GM12878 (cell line): ENCODE results near the gene RAD23B.

Source experiments
- EZH2 ChIP-seq: IDR thresholded peaks from 2 replicates; pipeline ENCODE4 v1.6.1; 2012; ENCODE audit warnings: low read depth, mild to moderate bottlenecking, control low read depth, inconsistent platforms, low read length, borderline replicate concordance; ENCODE audit not compliant: control insufficient read depth
- FOS ChIP-seq: IDR thresholded peaks from 3 replicates; pipeline ENCODE4 v1.6.1; 2011; ENCODE audit warnings: borderline replicate concordance; ENCODE audit not compliant: insufficient read length; ENCODE audit errors: extremely low read depth
- JUNB ChIP-seq: IDR thresholded peaks from 2 replicates; pipeline ENCODE4 v1.6.1; 2016; ENCODE audit warnings: antibody characterized with exemption, mild to moderate bottlenecking
- MEF2A ChIP-seq: IDR thresholded peaks from 2 replicates; pipeline ENCODE4 v1.6.1; 2011; ENCODE audit warnings: low read depth, mild to moderate bottlenecking, low read length, moderate library complexity; ENCODE audit not compliant: insufficient read depth
- POLR2A ChIP-seq: IDR thresholded peaks from 2 replicates; pipeline ENCODE4 v1.6.1; 2011; ENCODE audit warnings: low read depth, mild to moderate bottlenecking, low read length
- SMAD5 ChIP-seq: IDR thresholded peaks from 2 replicates; pipeline ENCODE4 v1.6.1; 2016; ENCODE audit warnings: antibody characterized with exemption, low read depth
- STAT1 ChIP-seq: fragments of 450-650 bp; conservative IDR thresholded peaks from 2 replicates; pipeline ENCODE4 v1.6.1; 2014; ENCODE audit warnings: antibody characterized with exemption, mild to moderate bottlenecking
- ZNF207 ChIP-seq: fragments of 450-650 bp; IDR thresholded peaks from 2 replicates; pipeline ENCODE4 v1.6.1; 2014; ENCODE audit warnings: antibody characterized with exemption, mild to moderate bottlenecking, borderline replicate concordance
- TF ChIP-seq, protein P1 (sequence below): fragments of 450-650 bp; IDR thresholded peaks from 2 replicates; pipeline ENCODE4 v1.6.1; 2018; ENCODE audit warnings: mild to moderate bottlenecking, low read depth, moderate library complexity; ENCODE audit not compliant: partially characterized antibody
- TF ChIP-seq, protein P2 (sequence below), 3 experiments: IDR thresholded peaks in 2 of 3; conservative IDR thresholded peaks in 1 of 3; 2 replicates each; pipeline ENCODE4 v1.5.1; 2011; ENCODE audit warnings: low read depth in 3 of 3, low read length in 3 of 3, mild to moderate bottlenecking in 3 of 3, control low read depth in 2 of 3, moderate library complexity in 2 of 3, inconsistent platforms in 1 of 3, mixed read lengths in 1 of 3; ENCODE audit not compliant: control insufficient read depth in 2 of 3, insufficient read depth in 1 of 3; ENCODE audit errors: extremely low read depth in 1 of 3
- TF ChIP-seq, protein P3 (sequence below): fragments of 450-650 bp; IDR thresholded peaks from 2 replicates; pipeline ENCODE4 v1.6.1; 2016; ENCODE audit warnings: mild to moderate bottlenecking
- TF ChIP-seq, protein P4 (sequence below): fragments of 150-350 bp; IDR thresholded peaks from 2 replicates; pipeline ENCODE4 v1.6.1; 2016; ENCODE audit warnings: low read depth, low read length

DNA sequence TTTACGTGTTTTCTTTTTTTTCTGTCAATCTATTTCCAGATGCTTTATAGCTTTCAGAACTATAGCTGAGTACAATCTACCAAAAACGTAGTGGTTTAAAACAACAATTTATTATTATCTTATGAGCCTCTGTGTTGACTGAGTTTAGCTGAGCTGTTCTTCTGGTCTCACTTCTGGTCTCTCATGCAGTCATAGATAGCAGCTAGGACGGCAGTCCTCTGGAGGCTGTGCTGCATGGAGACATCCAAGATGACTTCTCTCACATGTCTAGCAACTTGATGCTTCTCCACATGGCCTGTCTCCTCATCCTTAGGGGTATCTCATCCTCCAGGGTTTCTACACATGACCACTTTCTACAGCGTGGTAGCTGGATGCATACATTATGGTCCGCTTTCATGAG is 22.0 kb upstream of the RAD23B start:
- TF ChIP-seq, protein P1, sequence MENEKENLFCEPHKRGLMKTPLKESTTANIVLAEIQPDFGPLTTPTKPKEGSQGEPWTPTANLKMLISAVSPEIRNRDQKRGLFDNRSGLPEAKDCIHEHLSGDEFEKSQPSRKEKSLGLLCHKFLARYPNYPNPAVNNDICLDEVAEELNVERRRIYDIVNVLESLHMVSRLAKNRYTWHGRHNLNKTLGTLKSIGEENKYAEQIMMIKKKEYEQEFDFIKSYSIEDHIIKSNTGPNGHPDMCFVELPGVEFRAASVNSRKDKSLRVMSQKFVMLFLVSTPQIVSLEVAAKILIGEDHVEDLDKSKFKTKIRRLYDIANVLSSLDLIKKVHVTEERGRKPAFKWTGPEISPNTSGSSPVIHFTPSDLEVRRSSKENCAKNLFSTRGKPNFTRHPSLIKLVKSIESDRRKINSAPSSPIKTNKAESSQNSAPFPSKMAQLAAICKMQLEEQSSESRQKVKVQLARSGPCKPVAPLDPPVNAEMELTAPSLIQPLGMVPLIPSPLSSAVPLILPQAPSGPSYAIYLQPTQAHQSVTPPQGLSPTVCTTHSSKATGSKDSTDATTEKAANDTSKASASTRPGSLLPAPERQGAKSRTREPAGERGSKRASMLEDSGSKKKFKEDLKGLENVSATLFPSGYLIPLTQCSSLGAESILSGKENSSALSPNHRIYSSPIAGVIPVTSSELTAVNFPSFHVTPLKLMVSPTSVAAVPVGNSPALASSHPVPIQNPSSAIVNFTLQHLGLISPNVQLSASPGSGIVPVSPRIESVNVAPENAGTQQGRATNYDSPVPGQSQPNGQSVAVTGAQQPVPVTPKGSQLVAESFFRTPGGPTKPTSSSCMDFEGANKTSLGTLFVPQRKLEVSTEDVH, result no peak
- TF ChIP-seq POLR2A (no peak), SMAD5 (no peak), JUNB (no peak), ZNF207 (no peak), FOS (no peak), STAT1 (no peak), EZH2 (no peak), MEF2A (no peak)
- TF ChIP-seq, protein P2, sequence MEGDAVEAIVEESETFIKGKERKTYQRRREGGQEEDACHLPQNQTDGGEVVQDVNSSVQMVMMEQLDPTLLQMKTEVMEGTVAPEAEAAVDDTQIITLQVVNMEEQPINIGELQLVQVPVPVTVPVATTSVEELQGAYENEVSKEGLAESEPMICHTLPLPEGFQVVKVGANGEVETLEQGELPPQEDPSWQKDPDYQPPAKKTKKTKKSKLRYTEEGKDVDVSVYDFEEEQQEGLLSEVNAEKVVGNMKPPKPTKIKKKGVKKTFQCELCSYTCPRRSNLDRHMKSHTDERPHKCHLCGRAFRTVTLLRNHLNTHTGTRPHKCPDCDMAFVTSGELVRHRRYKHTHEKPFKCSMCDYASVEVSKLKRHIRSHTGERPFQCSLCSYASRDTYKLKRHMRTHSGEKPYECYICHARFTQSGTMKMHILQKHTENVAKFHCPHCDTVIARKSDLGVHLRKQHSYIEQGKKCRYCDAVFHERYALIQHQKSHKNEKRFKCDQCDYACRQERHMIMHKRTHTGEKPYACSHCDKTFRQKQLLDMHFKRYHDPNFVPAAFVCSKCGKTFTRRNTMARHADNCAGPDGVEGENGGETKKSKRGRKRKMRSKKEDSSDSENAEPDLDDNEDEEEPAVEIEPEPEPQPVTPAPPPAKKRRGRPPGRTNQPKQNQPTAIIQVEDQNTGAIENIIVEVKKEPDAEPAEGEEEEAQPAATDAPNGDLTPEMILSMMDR (IDR thresholded peaks at IDR 0.05 in 2 of 3, conservative IDR thresholded peaks at IDR 0.05 in 1 of 3; ENCODE audit: control insufficient read depth in 2 of 3, extremely low read depth in 1 of 3, insufficient read depth in 1 of 3, low read depth in 3 of 3, low read length in 3 of 3), result no peak
- TF ChIP-seq, protein P3, sequence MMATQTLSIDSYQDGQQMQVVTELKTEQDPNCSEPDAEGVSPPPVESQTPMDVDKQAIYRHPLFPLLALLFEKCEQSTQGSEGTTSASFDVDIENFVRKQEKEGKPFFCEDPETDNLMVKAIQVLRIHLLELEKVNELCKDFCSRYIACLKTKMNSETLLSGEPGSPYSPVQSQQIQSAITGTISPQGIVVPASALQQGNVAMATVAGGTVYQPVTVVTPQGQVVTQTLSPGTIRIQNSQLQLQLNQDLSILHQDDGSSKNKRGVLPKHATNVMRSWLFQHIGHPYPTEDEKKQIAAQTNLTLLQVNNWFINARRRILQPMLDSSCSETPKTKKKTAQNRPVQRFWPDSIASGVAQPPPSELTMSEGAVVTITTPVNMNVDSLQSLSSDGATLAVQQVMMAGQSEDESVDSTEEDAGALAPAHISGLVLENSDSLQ, result no peak
- TF ChIP-seq, protein P4, sequence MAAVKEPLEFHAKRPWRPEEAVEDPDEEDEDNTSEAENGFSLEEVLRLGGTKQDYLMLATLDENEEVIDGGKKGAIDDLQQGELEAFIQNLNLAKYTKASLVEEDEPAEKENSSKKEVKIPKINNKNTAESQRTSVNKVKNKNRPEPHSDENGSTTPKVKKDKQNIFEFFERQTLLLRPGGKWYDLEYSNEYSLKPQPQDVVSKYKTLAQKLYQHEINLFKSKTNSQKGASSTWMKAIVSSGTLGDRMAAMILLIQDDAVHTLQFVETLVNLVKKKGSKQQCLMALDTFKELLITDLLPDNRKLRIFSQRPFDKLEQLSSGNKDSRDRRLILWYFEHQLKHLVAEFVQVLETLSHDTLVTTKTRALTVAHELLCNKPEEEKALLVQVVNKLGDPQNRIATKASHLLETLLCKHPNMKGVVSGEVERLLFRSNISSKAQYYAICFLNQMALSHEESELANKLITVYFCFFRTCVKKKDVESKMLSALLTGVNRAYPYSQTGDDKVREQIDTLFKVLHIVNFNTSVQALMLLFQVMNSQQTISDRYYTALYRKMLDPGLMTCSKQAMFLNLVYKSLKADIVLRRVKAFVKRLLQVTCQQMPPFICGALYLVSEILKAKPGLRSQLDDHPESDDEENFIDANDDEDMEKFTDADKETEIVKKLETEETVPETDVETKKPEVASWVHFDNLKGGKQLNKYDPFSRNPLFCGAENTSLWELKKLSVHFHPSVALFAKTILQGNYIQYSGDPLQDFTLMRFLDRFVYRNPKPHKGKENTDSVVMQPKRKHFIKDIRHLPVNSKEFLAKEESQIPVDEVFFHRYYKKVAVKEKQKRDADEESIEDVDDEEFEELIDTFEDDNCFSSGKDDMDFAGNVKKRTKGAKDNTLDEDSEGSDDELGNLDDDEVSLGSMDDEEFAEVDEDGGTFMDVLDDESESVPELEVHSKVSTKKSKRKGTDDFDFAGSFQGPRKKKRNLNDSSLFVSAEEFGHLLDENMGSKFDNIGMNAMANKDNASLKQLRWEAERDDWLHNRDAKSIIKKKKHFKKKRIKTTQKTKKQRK, result no peak
